Stomach (tissue), 4 donors: ENCODE data around the gene ERLEC1.

Experiments used
- CTCF ChIP-seq, 7 experiments: fragments of 450-650 bp in 4 of 7; fragments of 200-600 bp in 3 of 7; sonication (generic) in 3 of 7; IDR thresholded peaks; one replicate each; pipeline ENCODE4 v1.5.1; 2016 to 2019; ENCODE audit warnings: antibody characterized with exemption in 7 of 7, control low read depth in 2 of 7, mild to moderate bottlenecking in 1 of 7
- POLR2A ChIP-seq, 4 donors: fragments of 450-650 bp; IDR thresholded peaks; one replicate each; pipeline ENCODE4 v1.6.1; 2016; ENCODE audit warnings: antibody characterized with exemption in 4 of 4, control low read depth in 2 of 4, mild to moderate bottlenecking in 1 of 4, moderate library complexity in 1 of 4

DNA sequence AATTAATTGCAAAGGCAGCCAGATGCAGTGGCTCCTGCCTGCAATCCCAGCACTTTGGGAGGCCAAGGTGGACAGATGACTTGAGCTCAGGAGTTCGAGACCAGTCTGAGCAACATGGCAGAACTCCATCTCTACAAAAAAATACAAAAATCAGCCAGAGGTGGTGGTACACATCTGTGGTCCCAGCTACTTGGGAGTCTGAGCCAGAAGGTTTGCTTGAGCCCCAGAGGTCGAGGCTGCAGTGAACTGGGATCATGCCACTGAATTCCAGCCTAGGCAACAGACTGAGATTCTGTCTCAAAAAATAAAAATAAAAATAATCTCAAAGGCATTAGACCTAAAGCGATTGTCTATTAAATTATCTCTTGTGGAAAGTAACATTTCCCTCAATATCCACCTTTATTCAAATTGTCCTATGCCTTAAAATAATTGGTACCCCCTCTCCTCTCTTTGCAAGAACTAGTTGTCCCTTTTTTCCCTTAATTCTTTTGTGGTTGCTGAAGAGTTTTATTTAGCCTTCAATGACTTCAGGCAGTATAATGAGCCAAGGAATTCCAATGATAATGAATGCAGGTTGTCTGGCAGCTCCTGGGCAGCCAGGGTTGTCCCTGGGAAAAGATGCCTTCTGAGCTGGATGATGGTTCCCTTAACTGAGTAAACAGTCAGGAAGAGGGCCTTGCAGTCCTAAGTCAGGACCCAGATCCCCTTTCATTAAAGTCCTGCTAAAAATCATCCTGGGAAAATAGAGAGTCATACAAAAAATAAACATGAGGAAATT is 40.7 kb downstream of the ERLEC1 start:
- TF ChIP-seq POLR2A (IDR thresholded peaks at IDR 0.05) = no peak
- TF ChIP-seq CTCF (IDR thresholded peaks at IDR 0.05) = no peak
